ENCODE data around the gene KCNMA1. TPM values are rescaled to one million over a fixed set of nuclear protein-coding genes. Genes with fewer than 3 reads are reported as not detected.

KCNMA1 gene
- total and polyA plus RNA-seq, 7 donors, result 15.3 to 427 (median 256) TPM

GRCh38 chr10:77493851-77494261 is 143.8 kb downstream of the KCNMA1 start:
- intact Hi-C loops (cut with DNase I), result no loop called here
- Histone ChIP-seq H3K4me1 (peaks cover 0 to 57% (median 28%) of the 10 kb centered on the region in 4 donors), H3K27ac (no peak overlapping the region), H3K36me3 (peaks cover 0 to 9% (median 0%) of the 10 kb centered on the region in 4 donors), H3K27me3 (no peaks in the 10 kb centered on the region), H3K9me3 (no peaks in the 10 kb centered on the region), H3K4me3 (no peak overlapping the region)
- no peak for DNase-seq
- 85% methylated on average over 8 of the region's 8 CpGs for WGBS, 2 donors
- TF ChIP-seq POLR2A (IDR thresholded peaks at IDR 0.05) (no peak), CTCF (IDR thresholded peaks at IDR 0.05) (no peak), EP300 (IDR thresholded peaks at IDR 0.05) (no peak), POLR2AphosphoS5 (IDR thresholded peaks at IDR 0.05) (no peak)

- no peak for DNase-seq
- H3K4me3 ChIP-seq, result no peak overlapping the region
- H3K4me1 ChIP-seq, result peaks cover 0 to 52% (median 23%) of the 10 kb centered on the region in 4 donors
- no peak for TF ChIP-seq EP300 (IDR thresholded peaks at IDR 0.05)
- TF ChIP-seq POLR2AphosphoS5 (IDR thresholded peaks at IDR 0.05), result no peak
- TF ChIP-seq CTCF (IDR thresholded peaks at IDR 0.05), result no peak
- no peaks in the 10 kb centered on the region for H3K9me3 ChIP-seq
- 85 to 86% methylated on average over 13 of the region's 13 CpGs for WGBS, 2 donors
- intact Hi-C loops (cut with DNase I), result no loop called here
- no peak overlapping the region for H3K27ac ChIP-seq
- H3K27me3 ChIP-seq, result no peaks in the 10 kb centered on the region
- peaks cover 0 to 9% (median 0%) of the 10 kb centered on the region in 4 donors for H3K36me3 ChIP-seq
These were observed 144.3 kb downstream of the KCNMA1 start for GRCh38 chr10:77493239-77493806.

- no peak for DNase-seq
- Histone ChIP-seq H3K27me3 (no peaks in the 10 kb centered on the region), H3K4me3 (no peak overlapping the region), H3K36me3 (peaks cover 0 to 9% (median 0%) of the 10 kb centered on the region in 4 donors), H3K27ac (no peak overlapping the region), H3K9me3 (no peaks in the 10 kb centered on the region), H3K4me1 (peaks cover 0 to 43% (median 15%) of the 10 kb centered on the region in 4 donors)
- WGBS, 2 donors, result 78 to 80% methylated on average over 4 of the region's 4 CpGs
- intact Hi-C loops (cut with DNase I), result no loop called here
- TF ChIP-seq POLR2AphosphoS5 (IDR thresholded peaks at IDR 0.05), result no peak
- no peak for TF ChIP-seq EP300 (IDR thresholded peaks at IDR 0.05)
- TF ChIP-seq CTCF (IDR thresholded peaks at IDR 0.05), result no peak
- TF ChIP-seq POLR2A (IDR thresholded peaks at IDR 0.05), result no peak
These were observed 145.1 kb downstream of the KCNMA1 start for GRCh38 chr10:77492368-77492994.

GRCh38 chr10:77490534-77491314 is 146.9 kb downstream of the KCNMA1 start:
- H3K9me3 ChIP-seq, result no peaks in the 10 kb centered on the region
- no peak overlapping the region for H3K4me3 ChIP-seq
- H3K36me3 ChIP-seq, result peaks cover 0 to 9% (median 0%) of the 10 kb centered on the region in 4 donors
- no peak for DNase-seq
- no peaks in the 10 kb centered on the region for H3K27me3 ChIP-seq
- intact Hi-C loops (cut with DNase I), result no loop called here
- 75 to 81% methylated on average over 6 of the region's 6 CpGs for WGBS, 2 donors
- peaks cover 0 to 38% (median 16%) of the 10 kb centered on the region in 4 donors for H3K4me1 ChIP-seq
- no peak for TF ChIP-seq CTCF (IDR thresholded peaks at IDR 0.05)
- TF ChIP-seq POLR2A (IDR thresholded peaks at IDR 0.05), result no peak
- TF ChIP-seq EP300 (IDR thresholded peaks at IDR 0.05), result no peak
- TF ChIP-seq POLR2AphosphoS5 (IDR thresholded peaks at IDR 0.05), result no peak
- no peak overlapping the region for H3K27ac ChIP-seq
